Transverse colon (tissue), 4 donors: ENCODE measurements around the gene ETV6. TPM values are rescaled to one million over a fixed set of nuclear protein-coding genes. Genes with fewer than 3 reads are reported as not detected.

ENCODE experiments used
- DNase-seq: peaks from one replicate; pipeline ENCODE4 v3.0.0-alpha.2; 2019
- H3K27ac ChIP-seq, 4 donors: fragments of 200-600 bp; sonication (generic); 2 replicates each; pipeline ENCODE4 v1.5.1; 2016 to 2018; ENCODE audit warnings: inconsistent platforms in 4 of 4
- H3K27me3 ChIP-seq: fragments of 200-600 bp; sonication (generic); 2 replicates; pipeline ENCODE4 v1.5.1; 2017; ENCODE audit warnings: inconsistent platforms
- H3K36me3 ChIP-seq, 4 donors: fragments of 200-600 bp; sonication (generic); 2 replicates each; pipeline ENCODE4 v1.5.1; 2017 to 2019; ENCODE audit warnings: inconsistent platforms in 4 of 4
- H3K4me1 ChIP-seq, 4 donors: fragments of 200-600 bp; sonication (generic); 2 replicates each; pipeline ENCODE4 v1.5.1; 2017 to 2020; ENCODE audit warnings: inconsistent platforms in 4 of 4
- H3K4me3 ChIP-seq, 4 donors: fragments of 200-600 bp; sonication (generic); 1 replicate in 1 of 4; 2 replicates in 3 of 4; pipeline versions ENCODE4 v1.5.1 to v1.6.1; 2017 to 2019; ENCODE audit warnings: inconsistent platforms in 4 of 4
- H3K9me3 ChIP-seq, 2 donors: fragments of 200-600 bp; sonication (generic); 2 replicates each; pipeline ENCODE4 v1.5.1; 2017 to 2019; ENCODE audit warnings: inconsistent platforms in 2 of 2
- CTCF ChIP-seq, 5 experiments: fragments of 200-600 bp in 3 of 5; fragments of 450-650 bp in 2 of 5; sonication (generic) in 3 of 5; IDR thresholded peaks; 1 replicate in 2 of 5; 2 replicates in 3 of 5; pipeline ENCODE4 v1.5.1; 2016 to 2017; ENCODE audit warnings: antibody characterized with exemption in 5 of 5, inconsistent platforms in 3 of 5, mild to moderate bottlenecking in 2 of 5, moderate library complexity in 1 of 5
- EP300 ChIP-seq: sonication (generic); formaldehyde crosslinking; IDR thresholded peaks from one replicate; pipeline ENCODE4 v1.6.1; 2017; ENCODE audit warnings: antibody characterized with exemption, low read depth
- POLR2A ChIP-seq: fragments of 450-650 bp; IDR thresholded peaks from one replicate; pipeline ENCODE4 v1.6.1; 2016; ENCODE audit warnings: antibody characterized with exemption, mild to moderate bottlenecking, moderate library complexity
- POLR2AphosphoS5 ChIP-seq, 3 donors: sonication (generic); formaldehyde crosslinking; IDR thresholded peaks; one replicate each; pipeline ENCODE4 v1.6.1; 2016; ENCODE audit warnings: antibody characterized with exemption in 3 of 3
- WGBS, 2 donors: methylation state at CpG; one replicate each; pipeline ENCODE4 v1.1.5; 2018; ENCODE audit warnings: low coverage in 1 of 2; 5-methylcytosine and 5-hydroxymethylcytosine counted together
- in situ Hi-C, 4 donors: fragments of 200-750 bp; cut with MboI; loops; one replicate each; pipeline versions ENCODE4 v1.15.0 to v1.15.1; 2017; ENCODE audit warnings: low sequenced_read_pairs in 3 of 4, low pct_ligation_motif_present in 1 of 4, low pct_unique_long_range_greater_than_20kb in 1 of 4
- intact Hi-C: fragments of 100-400 bp; cut with DNase I; formaldehyde crosslinking; loops from one replicate; pipeline ENCODE4 v1.15.1; 2023; ENCODE audit warnings: low total_unique reads
- total RNA-seq, 4 donors: library from RNA; depleted of rRNA; stranded (reverse); fragments of >200 nt; gene quantifications; one replicate each; pipeline ENCODE4 v1.1.0, GENCODE V29; 2016

Gene ETV6
- total RNA-seq, 4 donors from 2014 or later: 19.9 to 47.9 (median 41.0) TPM

- TF ChIP-seq EP300: no peak
- TF ChIP-seq POLR2AphosphoS5 (IDR thresholded peaks at IDR 0.05): no peak
- no peak for TF ChIP-seq CTCF (IDR thresholded peaks at IDR 0.05)
- TF ChIP-seq POLR2A: no peak
- intact Hi-C loops: no loop called here
- no peak for DNase-seq
- no peaks in the 10 kb centered on the region for H3K9me3 ChIP-seq
- in situ Hi-C loops: no loop called here
- 91 to 100% methylated on average over 1 of the region's 1 CpG for WGBS, 2 donors
- H3K4me3 ChIP-seq: no peak overlapping the region
- peak overlapping the region in 2 of 4 donors; percentile 13 to 37 for H3K27ac ChIP-seq
- no peaks in the 10 kb centered on the region for H3K27me3 ChIP-seq
- H3K4me1 ChIP-seq: peaks cover 0 to 40% (median 7%) of the 10 kb centered on the region in 4 donors
- no peaks in the 10 kb centered on the region for H3K36me3 ChIP-seq
These were observed 138.0 kb downstream of the ETV6 start for GRCh38 chr12:11787437-11787836.

DNA sequence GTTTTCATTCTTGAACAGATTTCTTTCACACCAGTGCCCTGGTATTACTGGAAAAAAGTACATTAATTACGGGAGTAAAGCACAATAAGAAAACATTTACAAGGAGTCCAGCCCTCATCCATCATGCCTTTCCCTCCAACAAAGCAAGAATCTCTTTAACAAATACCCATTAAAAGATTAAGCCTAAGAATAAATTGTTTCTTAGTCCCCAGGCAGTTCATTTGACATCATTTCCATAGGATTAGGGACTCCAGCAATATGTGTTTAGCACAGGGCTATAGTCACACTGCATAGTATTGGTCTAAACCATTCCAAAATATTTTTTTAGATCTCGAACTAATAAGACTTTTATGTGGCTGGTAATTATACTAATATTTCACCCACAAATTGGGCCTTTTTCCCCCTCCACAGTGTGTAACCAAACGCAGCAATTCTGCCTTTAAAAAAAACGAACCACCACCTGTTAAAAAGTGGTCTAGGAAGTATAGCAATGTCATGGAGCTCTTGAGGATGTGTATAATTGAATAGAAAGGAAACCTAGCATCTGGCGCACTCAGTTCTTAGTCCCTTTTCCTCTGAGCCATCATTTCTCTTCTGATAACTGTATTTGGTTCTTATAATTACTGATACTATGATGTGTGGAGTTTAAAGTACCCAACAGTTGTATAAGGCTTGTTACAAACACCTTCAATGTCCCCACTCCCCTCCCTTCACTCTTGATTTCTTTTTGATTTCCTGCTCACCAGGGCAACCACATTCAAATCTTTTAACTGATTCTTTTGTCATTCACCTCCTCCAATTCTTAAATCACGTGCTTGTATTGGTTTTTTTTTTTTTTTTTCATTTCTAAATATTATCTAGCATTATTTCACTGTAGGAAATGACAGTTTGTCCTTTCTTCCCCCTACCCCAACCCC is 138.7 kb downstream of the ETV6 start:
- DNase-seq: no peak
- no peak overlapping the region for H3K4me3 ChIP-seq
- WGBS, 2 donors: 77 to 78% methylated on average over 6 of the region's 6 CpGs
- H3K27me3 ChIP-seq: no peaks in the 10 kb centered on the region
- H3K27ac ChIP-seq: peak overlapping the region in 2 of 4 donors; percentile 13 to 37
- TF ChIP-seq POLR2AphosphoS5 (IDR thresholded peaks at IDR 0.05) (no peak), POLR2A (no peak), CTCF (IDR thresholded peaks at IDR 0.05) (no peak), EP300 (no peak)
- H3K36me3 ChIP-seq: no peaks in the 10 kb centered on the region
- in situ Hi-C loops (no loop called here), intact Hi-C loops (no loop called here)
- peaks cover 2 to 46% (median 7%) of the 10 kb centered on the region in 4 donors for H3K4me1 ChIP-seq
- no peaks in the 10 kb centered on the region for H3K9me3 ChIP-seq

DNA sequence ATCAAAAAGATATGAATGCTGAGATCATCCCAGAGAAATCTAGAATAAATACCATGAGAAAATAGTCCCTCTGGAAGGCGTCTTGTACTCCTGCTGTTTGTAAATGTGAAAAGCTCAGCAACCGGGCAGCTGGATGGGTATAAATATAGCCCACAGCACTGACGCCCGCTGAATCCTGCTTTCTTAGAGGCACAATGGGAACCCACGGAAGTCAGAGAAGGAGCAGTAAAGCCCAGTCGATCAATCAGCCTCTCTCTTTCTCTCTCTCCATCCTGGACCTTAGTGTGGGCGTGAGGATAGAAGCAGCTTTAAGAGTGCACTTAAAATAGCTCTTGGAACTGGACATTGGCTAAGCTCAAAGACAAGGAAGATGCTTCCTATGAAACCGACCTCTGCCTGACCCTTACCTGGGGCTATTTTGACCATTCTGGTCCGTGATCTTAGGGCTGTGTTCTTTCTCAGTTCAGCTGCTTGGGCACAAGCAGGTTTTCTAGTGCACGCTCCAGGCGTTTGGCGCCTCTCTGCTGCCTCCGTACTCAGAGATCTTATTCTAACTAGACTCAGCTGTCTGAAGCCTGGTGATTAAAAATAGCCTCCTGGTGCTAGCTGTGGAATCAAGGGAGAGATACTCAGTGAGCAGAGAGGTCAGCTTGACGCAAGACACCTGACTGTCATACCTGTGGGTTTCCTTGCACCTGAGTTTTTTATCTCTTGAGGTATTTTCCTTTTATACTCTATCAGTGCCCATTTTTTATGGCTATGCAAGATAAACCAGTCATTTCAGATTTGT is 144.6 kb downstream of the ETV6 start:
- 65 to 72% methylated on average over 5 to 14 of the region's 14 CpGs for WGBS, 2 donors
- in situ Hi-C loops: no loop called here
- peaks cover 24 to 63% (median 45%) of the 10 kb centered on the region in 4 donors for H3K4me1 ChIP-seq
- no peaks in the 10 kb centered on the region for H3K36me3 ChIP-seq
- no peak for DNase-seq
- no peak overlapping the region for H3K4me3 ChIP-seq
- H3K9me3 ChIP-seq: no peaks in the 10 kb centered on the region
- no peaks in the 10 kb centered on the region for H3K27me3 ChIP-seq
- intact Hi-C loops: no loop called here
- TF ChIP-seq CTCF (IDR thresholded peaks at IDR 0.05): no peak
- peak overlapping the region; percentile 76 to 85 (median 80) for H3K27ac ChIP-seq

DNA sequence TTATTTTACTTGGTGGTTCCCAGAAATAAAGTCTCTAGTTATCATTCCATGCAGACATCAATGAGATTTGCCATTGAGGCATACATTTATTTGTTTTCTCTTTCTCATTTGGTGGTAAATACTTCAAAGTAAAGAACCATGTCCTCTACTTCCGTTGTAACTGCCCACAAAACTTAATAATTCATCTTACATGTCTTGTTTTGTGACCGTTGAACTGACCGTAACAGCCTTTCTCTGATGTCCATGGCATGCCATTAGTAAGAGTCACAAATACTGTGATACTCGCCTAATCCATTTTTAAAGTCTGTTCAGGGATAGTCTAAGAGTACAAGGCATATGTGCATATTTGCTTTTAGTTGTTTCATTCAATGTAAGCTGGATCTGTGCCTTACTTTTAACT is 145.3 kb downstream of the ETV6 start:
- 82 to 87% methylated on average over 4 of the region's 4 CpGs for WGBS, 2 donors
- intact Hi-C loops (no loop called here), in situ Hi-C loops (no loop called here)
- TF ChIP-seq POLR2AphosphoS5 (IDR thresholded peaks at IDR 0.05) (no peak), CTCF (IDR thresholded peaks at IDR 0.05) (no peak), EP300 (no peak), POLR2A (no peak)
- Histone ChIP-seq H3K36me3 (no peaks in the 10 kb centered on the region), H3K9me3 (no peaks in the 10 kb centered on the region), H3K4me1 (peaks cover 24 to 63% (median 45%) of the 10 kb centered on the region in 4 donors), H3K4me3 (no peak overlapping the region), H3K27me3 (no peaks in the 10 kb centered on the region), H3K27ac (peak overlapping the region; percentile 76 to 85 (median 80))
- no peak for DNase-seq
